ENCODE measurements around the gene CHMP1B.
"Not testable (repeated sequence)": the region's sequence is repeated elsewhere in the genome, so short reads cannot be mapped to it uniquely, and the experiment has no call there.

CHMP1B gene

DNA sequence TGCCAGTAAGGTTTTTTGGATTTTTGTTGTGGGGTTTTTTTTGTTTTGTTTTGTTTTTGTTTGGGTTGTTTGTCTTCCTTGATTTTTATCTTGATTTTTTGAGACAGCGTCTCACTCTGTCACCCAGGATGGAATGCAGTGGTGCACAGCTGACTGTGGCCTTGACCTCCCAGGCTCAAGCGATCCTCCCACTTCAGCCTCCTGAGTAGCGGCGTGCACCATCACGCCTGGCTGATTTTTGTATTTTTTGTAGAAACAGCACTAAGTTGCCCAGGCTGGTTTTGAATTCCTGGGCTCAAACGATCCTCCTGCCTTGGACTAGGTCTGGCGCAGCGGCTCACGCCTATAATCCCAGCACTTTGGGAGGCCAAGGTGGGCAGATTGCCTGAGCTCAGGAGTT, 40.5 kb downstream of the CHMP1B start:
- DNase-seq, result peak in 1 of 2 donors; percentile 12
- H3K27me3 ChIP-seq, result no peaks in the 10 kb centered on the region
- TF ChIP-seq, protein P1, sequence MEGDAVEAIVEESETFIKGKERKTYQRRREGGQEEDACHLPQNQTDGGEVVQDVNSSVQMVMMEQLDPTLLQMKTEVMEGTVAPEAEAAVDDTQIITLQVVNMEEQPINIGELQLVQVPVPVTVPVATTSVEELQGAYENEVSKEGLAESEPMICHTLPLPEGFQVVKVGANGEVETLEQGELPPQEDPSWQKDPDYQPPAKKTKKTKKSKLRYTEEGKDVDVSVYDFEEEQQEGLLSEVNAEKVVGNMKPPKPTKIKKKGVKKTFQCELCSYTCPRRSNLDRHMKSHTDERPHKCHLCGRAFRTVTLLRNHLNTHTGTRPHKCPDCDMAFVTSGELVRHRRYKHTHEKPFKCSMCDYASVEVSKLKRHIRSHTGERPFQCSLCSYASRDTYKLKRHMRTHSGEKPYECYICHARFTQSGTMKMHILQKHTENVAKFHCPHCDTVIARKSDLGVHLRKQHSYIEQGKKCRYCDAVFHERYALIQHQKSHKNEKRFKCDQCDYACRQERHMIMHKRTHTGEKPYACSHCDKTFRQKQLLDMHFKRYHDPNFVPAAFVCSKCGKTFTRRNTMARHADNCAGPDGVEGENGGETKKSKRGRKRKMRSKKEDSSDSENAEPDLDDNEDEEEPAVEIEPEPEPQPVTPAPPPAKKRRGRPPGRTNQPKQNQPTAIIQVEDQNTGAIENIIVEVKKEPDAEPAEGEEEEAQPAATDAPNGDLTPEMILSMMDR (IDR thresholded peaks at IDR 0.05), result no peak
- no peak overlapping the region for H3K4me3 ChIP-seq
- intact Hi-C loops (cut with DNase I; ENCODE audit: low total_unique reads), result no loop called here
- H3K36me3 ChIP-seq, result peaks cover 58 to 89% (median 68%) of the 10 kb centered on the region in 3 donors
- no peak overlapping the region for H3K27ac ChIP-seq
- no peaks in the 10 kb centered on the region for H3K9me3 ChIP-seq
- no peaks in the 10 kb centered on the region for H3K4me1 ChIP-seq

DNA sequence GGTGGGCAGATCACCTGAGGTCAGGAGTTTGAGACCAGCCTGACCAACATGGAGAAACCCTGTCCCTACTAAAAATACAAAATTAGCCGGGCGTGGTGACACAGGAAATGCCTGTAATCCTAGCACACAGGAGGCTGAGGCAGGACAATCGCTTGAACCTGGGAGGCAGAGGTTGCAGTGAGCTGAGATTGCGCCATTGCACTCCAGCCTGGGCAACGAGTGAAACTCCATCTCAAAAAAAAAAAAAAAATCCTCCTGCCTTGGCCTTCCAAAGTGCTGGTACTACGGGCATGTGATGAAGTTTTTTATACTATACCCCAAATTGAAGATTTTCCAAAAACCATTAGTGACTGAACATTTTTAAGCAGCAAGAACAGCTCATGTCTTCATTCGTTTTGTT, 41.2 kb downstream of the CHMP1B start:
- H3K27me3 ChIP-seq; H3K4me1 ChIP-seq; H3K4me3 ChIP-seq; intact Hi-C loops (cut with DNase I; ENCODE audit: low total_unique reads); H3K27ac ChIP-seq; DNase-seq; H3K9me3 ChIP-seq: not testable (repeated sequence)
- peaks cover 55 to 83% (median 63%) of the 10 kb centered on the region in 3 donors for H3K36me3 ChIP-seq

DNA sequence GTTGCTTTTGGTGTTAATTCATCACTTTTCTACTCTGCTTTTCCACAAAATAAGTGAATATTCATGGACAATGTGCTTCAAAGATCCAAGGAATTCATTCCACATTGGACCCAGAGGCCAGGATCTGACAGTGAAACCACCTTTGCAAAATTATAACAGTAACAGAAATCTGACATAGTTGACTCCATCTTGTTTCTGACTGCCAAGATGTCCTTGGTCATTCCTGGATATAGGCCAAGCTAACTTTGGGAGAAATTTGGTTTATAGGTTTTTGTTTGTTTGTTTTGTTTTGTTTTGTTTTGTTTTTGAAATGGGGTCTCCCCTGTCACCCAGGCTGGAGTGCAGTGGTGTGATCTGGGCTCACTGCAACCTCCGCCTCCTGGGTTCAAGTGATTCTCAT, 46.6 kb downstream of the CHMP1B start:
- no peak for DNase-seq

DNA sequence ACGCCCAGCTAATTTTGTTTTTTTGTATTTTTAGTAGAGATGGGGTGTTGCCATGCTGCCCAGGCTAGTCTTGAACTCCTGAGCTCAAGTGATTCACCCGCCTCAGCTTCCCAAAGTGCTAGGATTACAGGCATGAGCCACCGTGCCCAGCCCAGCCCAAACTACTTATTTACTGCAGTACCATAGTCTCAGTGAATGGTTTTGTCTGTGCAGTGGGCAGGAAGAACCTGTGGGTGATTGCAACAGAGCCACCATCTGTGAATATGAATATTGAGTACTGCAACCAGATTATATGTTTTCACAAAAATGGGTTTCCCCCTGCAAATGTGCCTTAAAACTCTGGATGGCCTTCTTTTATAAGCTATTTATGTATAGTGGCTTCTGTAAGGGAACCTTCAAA, 47.9 kb downstream of the CHMP1B start:
- TF ChIP-seq, protein P1 (IDR thresholded peaks at IDR 0.05), result no peak

More for the DNA sequence above, 46.6 kb downstream of the CHMP1B start:
- Histone ChIP-seq H3K27ac (no peak overlapping the region), H3K36me3 (peaks cover 15 to 71% (median 27%) of the 10 kb centered on the region in 3 donors), H3K9me3 (no peaks in the 10 kb centered on the region), H3K27me3 (no peaks in the 10 kb centered on the region), H3K4me3 (no peak overlapping the region), H3K4me1 (no peaks in the 10 kb centered on the region)
- intact Hi-C loops (cut with DNase I; ENCODE audit: low total_unique reads), result no loop called here
- TF ChIP-seq, protein P1 (IDR thresholded peaks at IDR 0.05), result no peak

DNA sequence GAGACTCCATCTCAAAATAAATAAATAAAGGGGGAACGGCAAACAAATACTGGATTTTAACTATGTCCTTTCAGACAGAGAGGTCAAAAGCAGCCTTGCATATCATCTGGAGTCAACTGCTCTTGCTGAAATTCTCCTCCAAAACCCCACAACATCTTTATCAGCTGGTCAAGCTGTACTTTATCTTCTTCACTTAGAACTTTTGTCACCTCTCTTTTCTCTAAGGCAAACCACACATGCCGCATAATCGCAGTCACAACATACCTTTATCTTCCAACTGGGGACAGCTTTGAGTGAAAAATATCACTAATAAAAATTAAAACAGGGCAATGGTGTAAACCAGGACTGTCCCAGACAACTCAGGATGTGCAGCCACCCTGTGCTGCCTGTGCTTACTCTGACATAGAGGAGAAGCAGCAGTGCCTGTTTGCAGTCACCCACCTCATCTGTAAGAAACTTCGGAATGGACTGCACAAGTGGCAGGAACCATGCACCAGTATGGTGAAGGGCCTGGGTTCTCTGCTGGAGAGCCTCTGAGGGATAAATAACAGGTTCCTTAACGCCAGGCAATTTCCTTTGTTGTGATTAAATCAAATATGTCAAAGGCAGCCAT, 50.7 kb downstream of the CHMP1B start:
- no peak overlapping the region for H3K4me3 ChIP-seq
- intact Hi-C loops (cut with DNase I; ENCODE audit: low total_unique reads), result loop anchor here (10.0 kb wide), 1 partner anchor 47 kb away; the partner anchor contains the start of gene CHMP1B

More for the DNA sequence above, 47.9 kb downstream of the CHMP1B start:
- Histone ChIP-seq H3K4me3 (no peak overlapping the region), H3K27ac (no peak overlapping the region), H3K4me1 (no peaks in the 10 kb centered on the region), H3K27me3 (no peaks in the 10 kb centered on the region), H3K9me3 (no peaks in the 10 kb centered on the region), H3K36me3 (peaks cover 13 to 69% (median 23%) of the 10 kb centered on the region in 3 donors)
- DNase-seq, result no peak
- intact Hi-C loops (cut with DNase I; ENCODE audit: low total_unique reads), result no loop called here

More for the DNA sequence above, 50.7 kb downstream of the CHMP1B start:
- no peaks in the 10 kb centered on the region for H3K27me3 ChIP-seq
- peaks cover 0 to 53% (median 9%) of the 10 kb centered on the region in 3 donors for H3K36me3 ChIP-seq
- H3K4me1 ChIP-seq, result peaks cover 0 to 3% (median 1%) of the 10 kb centered on the region in 4 donors
- no peak overlapping the region for H3K27ac ChIP-seq
- DNase-seq, result no peak
- TF ChIP-seq, protein P1 (IDR thresholded peaks at IDR 0.05), result no peak
- H3K9me3 ChIP-seq, result no peaks in the 10 kb centered on the region
